Activated T-helper 1 cell treated with Interleukin-2 at 50 U/mL for 16 hours (primary cell): ENCODE data around the gene TMEM14B.
"Not testable (repeated sequence)": the region's sequence is repeated elsewhere in the genome, so short reads cannot be mapped to it uniquely, and the experiment has no call there.

Experiments
- DNase-seq: peaks from one replicate; pipeline ENCODE4 v3.0.0-alpha.2; 2020; ENCODE audit warnings: low read depth

The TMEM14B gene

DNA sequence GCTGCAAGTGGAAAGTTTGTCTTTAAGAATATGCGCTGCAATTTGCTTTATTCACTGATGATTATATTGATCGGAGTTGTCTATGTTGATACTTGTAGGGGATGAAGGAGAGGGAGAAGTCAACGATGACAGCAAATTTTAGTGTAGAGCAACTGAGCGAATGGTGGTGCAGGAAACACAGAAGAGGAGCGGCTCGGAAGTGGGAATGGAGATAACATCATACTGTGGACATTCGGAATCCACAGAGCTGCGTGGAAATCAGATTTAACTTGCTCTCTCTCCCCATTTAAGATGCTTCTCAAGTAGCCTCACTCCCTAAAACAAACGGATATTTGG, 722 bp upstream of the TMEM14B start:
- DNase-seq = no peak

GRCh38 chr6:10749734-10750133, 2.1 kb downstream of the TMEM14B start:
- no peak for DNase-seq

GRCh38 chr6:10750568-10750967, 3.0 kb downstream of the TMEM14B start:
- not testable (repeated sequence) for DNase-seq

- DNase-seq = not testable (repeated sequence)
Measured at GRCh38 chr6:10751757-10752156, 4.2 kb downstream of the TMEM14B start.

- no peak for DNase-seq
Measured at GRCh38 chr6:10756085-10756484, 8.5 kb downstream of the TMEM14B start.

DNA sequence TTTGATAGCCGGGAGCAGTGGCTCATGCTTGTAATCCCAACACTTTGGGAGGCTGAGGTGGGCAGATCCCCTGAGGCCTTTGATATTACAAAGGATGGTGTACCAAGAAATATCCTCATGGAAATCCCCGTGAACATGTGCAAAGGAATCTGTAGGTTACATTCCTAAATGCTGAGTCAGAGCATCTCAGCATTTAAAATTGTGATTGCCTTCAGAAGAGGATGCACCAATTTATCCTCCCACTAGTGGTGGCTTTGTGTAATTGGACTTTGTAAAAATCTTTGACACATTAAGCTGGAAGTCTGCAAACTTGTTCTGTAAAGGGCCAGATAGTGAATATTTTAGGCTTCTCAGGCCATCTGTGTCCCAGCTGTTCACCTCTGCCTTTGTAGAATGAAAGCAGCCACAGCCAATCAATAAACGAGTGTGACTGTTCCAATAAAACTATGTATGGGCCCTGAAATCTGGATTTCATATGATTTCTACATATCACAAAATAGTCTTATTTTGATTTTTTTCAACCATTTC, 11.8 kb downstream of the TMEM14B start:
- no peak for DNase-seq

- DNase-seq = no peak
Measured at GRCh38 chr6:10759884-10760329, 12.3 kb downstream of the TMEM14B start.

DNA sequence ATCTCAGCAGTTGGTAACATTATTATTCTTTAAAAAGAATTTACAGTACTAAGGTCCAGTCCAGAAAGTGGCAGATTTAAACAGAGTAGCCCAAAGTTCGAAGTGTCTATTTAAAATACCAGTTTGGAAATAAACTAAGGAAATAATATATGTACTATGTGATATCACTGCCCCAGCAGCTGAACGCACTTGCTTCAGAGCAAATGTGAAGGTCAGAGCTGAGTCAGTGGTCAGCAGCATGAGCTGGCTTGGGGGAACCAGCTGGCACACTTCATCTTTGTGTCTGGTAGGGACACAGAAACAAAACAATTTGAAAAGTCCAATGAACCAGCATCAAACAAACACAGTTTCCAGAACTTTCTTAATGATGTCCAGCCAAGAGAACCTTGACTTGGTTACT, 15.4 kb downstream of the TMEM14B start:
- no peak for DNase-seq

- no peak for DNase-seq
Measured at GRCh38 chr6:10769419-10769818, 21.8 kb downstream of the TMEM14B start.

GRCh38 chr6:10771371-10771894, 23.8 kb downstream of the TMEM14B start:
- no peak for DNase-seq

DNA sequence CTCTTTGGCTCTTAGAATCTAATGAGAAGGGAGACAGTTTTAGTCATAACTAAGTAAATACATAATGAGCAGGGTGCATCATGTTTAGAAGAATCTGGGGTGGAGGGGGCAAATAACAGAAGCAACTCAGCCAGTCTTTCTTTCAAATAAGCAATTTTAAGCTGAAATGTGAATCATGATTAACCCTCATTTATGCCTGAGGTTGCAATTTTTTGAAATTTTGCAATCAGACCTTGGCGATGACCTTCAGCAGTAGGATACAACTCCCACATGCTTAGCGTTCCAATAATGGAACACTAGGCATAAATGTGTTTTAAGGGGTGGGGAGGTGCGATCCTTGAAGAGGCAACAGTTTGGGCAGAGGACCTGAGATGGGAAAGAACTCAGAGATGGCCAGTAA, 30.6 kb downstream of the TMEM14B start:
- no peak for DNase-seq

GRCh38 chr6:10779076-10779475, 31.5 kb downstream of the TMEM14B start:
- DNase-seq = no peak

- DNase-seq = no peak
Measured at GRCh38 chr6:10791673-10792072, 44.1 kb downstream of the TMEM14B start.

GRCh38 chr6:10792101-10792500, 44.5 kb downstream of the TMEM14B start:
- DNase-seq = no peak

GRCh38 chr6:10793035-10793434, 45.4 kb downstream of the TMEM14B start:
- no peak for DNase-seq

DNA sequence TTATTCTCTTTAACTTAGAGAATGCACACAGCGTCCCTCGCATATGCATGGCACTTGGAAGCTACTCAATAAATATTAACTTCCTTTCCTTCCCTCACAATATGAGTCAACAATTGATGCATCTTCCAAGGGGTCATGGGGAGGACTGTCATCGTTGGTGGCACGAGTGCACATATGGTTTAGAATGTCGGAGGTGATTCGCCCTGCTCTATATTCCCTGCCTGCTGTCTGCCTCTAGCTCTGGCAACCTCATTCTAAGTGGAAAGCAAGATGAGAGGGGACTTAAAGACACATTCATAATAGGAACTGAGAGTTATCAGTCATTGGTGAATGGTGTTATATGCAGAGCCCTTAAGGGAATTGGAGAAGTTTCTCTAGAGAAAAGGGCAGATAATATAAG, 46.1 kb downstream of the TMEM14B start:
- no peak for DNase-seq

GRCh38 chr6:10794239-10794638, 46.6 kb downstream of the TMEM14B start:
- no peak for DNase-seq

DNA sequence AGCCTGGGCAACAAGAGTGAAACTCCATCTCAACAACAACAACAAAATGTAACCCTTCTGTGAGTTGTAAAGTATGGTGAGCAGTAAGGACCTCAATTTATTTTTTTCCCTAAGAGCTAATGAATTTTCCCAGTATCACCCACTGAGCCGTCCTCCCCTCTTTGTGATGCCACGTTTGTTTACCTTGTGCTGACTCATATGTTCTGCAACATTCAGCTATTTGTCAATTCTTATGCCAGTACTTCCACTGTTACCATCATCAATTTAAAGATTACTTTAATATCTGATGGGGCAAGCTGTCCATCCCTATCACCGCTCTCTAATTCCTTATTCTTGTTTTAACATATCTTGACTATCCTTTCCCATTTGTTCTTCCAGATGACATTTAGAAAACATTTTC, 53.2 kb downstream of the TMEM14B start:
- DNase-seq = no peak

DNA sequence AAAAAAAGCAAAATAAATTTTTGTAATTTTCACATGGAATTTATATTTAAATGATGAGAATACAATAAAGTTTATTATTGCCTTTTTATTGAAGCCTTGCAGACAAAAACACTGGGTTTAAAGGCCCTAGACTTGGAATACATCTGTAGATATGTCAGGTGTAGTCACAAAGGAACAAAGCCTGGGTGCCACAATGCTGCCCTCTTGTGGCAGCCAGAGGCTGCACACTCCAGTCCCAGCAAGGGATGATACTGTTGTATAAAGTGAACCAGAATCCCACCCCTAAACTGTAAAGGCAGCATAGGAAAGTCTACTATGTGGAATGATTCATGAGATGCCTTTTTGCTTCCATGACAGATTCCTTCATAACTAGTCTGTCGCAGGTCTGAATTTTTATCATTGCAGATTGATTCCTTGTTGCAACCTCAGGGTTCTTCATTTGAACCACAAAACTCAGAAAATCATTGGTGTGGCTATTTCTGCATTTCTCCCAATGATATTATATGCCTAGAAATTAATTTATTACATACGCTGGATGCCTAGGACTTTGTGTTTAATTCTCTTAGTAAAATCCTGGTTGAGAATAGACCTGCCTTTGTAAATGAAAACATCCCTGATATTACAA, 53.7 kb downstream of the TMEM14B start:
- peak; percentile 46 for DNase-seq
